K562 (cell line): ENCODE results near the gene SYK. TPM values are rescaled to one million over a fixed set of nuclear protein-coding genes. Genes with fewer than 3 reads are reported as not detected.

Experiments
- ATAC-seq: fragments of 200-7000 bp; cut with Tn5 transposase; 3 replicates; pipeline ENCODE4 v1.9.1; 2020; ENCODE audit warnings: moderate library complexity
- BruUV-seq: library from RNA; stranded (reverse); fragments of 400-500 nt; replicated peaks from 2 replicates; lab custom pipeline; 2021; lab: Mats Ljungman, UMichigan
- CTCF ChIA-PET: fragments of 300-600 bp; formaldehyde crosslinking; extraction: SDS; loops from one replicate; lab custom pipeline; 2021; ENCODE audit warnings: low intra/inter-chr PET ratio; lab: Yijun Ruan, JAX
- POLR2A ChIA-PET: fragments of 300-600, 350-650 bp; sonication (Branson Sonifier 250); formaldehyde crosslinking; extraction: SDS; loops from one replicate; lab custom pipeline; 2021; ENCODE audit warnings: antibody characterized with exemption, inconsistent platforms; lab: Yijun Ruan, JAX
- DNase-seq, 4 experiments: peaks; one replicate each; pipeline versions ENCODE4 v3.0.0 to v3.0.0-alpha.2; 2011 to 2018; ENCODE audit warnings: low spot score in 3 of 4, mixed read lengths in 3 of 4; ENCODE audit errors: extremely low read depth in 1 of 4
- FAIRE-seq: peaks from 2 replicates; lab custom pipeline; 2011; peaks lifted over from hg19 to GRCh38; lab: Jason Lieb, UNC
- H2AFZ ChIP-seq: 2 replicates; pipeline ENCODE4 v1.6.0; 2011; ENCODE audit warnings: low read depth, low read length, control low read depth, inconsistent platforms
- H3K27ac ChIP-seq: fragments of 200-600 bp; 3 replicates; pipeline ENCODE4 v1.8.0; 2011; ENCODE audit warnings: low read depth, mild to moderate bottlenecking, control low read depth, inconsistent platforms, low read length, moderate library complexity, mixed read lengths; ENCODE audit errors: extremely low read depth
- H3K27me3 ChIP-seq, 2 experiments: fragments of 300-600 bp in 1 of 2; 2 replicates in 1 of 2; 3 replicates in 1 of 2; pipeline versions ENCODE4 v1.6.0 to v1.8.0; 2011; ENCODE audit warnings: inconsistent platforms in 2 of 2, low read length in 2 of 2, mild to moderate bottlenecking in 1 of 2, mixed read lengths in 1 of 2, moderate library complexity in 1 of 2; ENCODE audit not compliant: control insufficient read depth in 2 of 2, insufficient read depth in 2 of 2
- H3K36me3 ChIP-seq: fragments of 300-600 bp; 3 replicates; pipeline ENCODE4 v1.8.0; 2011; ENCODE audit warnings: mild to moderate bottlenecking, low read length, inconsistent platforms; ENCODE audit not compliant: control insufficient read depth, insufficient read depth
- H3K4me1 ChIP-seq, 2 experiments: fragments of 200-600 bp in 1 of 2; replicated peaks in 1 of 2; 2 replicates in 1 of 2; 3 replicates in 1 of 2; pipeline versions ENCODE4 v1.5.1 to v1.8.0; 2011; ENCODE audit warnings: inconsistent platforms in 2 of 2, low read length in 2 of 2, mild to moderate bottlenecking in 1 of 2, mixed read lengths in 1 of 2, moderate library complexity in 1 of 2; ENCODE audit not compliant: control insufficient read depth in 2 of 2, insufficient read depth in 2 of 2
- H3K4me2 ChIP-seq: 2 replicates; pipeline ENCODE4 v1.6.1; 2011; ENCODE audit warnings: low read length, control low read depth, inconsistent platforms, mixed read lengths; ENCODE audit not compliant: insufficient read depth
- H3K4me3 ChIP-seq: fragments of 200-600 bp; sonication (generic), shearing (Covaris generic); 2 replicates; pipeline ENCODE4 v1.5.1; 2016; ENCODE audit warnings: control low read depth, inconsistent platforms
- H3K79me2 ChIP-seq: fragments of 200-600 bp; 3 replicates; pipeline ENCODE4 v1.8.0; 2011; ENCODE audit warnings: low read length, inconsistent platforms; ENCODE audit not compliant: control insufficient read depth, insufficient read depth
- H3K9ac ChIP-seq, 2 experiments: 2 replicates each; pipeline versions ENCODE4 v1.6.0 to v1.6.1; 2011; ENCODE audit warnings: low read depth in 2 of 2, low read length in 2 of 2, control low read depth in 1 of 2, inconsistent platforms in 1 of 2, mild to moderate bottlenecking in 1 of 2, mixed read lengths in 1 of 2; ENCODE audit not compliant: insufficient read depth in 1 of 2
- H3K9me1 ChIP-seq: one replicate; pipeline ENCODE4 v1.6.0; 2011; ENCODE audit warnings: inconsistent platforms, mild to moderate bottlenecking, low read length, moderate library complexity; ENCODE audit not compliant: control insufficient read depth, insufficient read depth
- H3K9me3 ChIP-seq: replicated peaks from 2 replicates; pipeline ENCODE4 v1.5.1; 2011; ENCODE audit warnings: low read depth, low read length, inconsistent platforms; ENCODE audit not compliant: control insufficient read depth, insufficient read depth
- H4K20me1 ChIP-seq: replicated peaks from 2 replicates; pipeline ENCODE4 v1.6.1; 2011; ENCODE audit warnings: low read length, inconsistent platforms, mixed read lengths; ENCODE audit not compliant: control insufficient read depth, insufficient read depth
- BRD4 ChIP-seq: fragments of 200-600 bp; sonication (generic); IDR thresholded peaks from 2 replicates; pipeline ENCODE4 v1.6.1; 2017; ENCODE audit warnings: inconsistent platforms
- ETV6 ChIP-seq, 3 experiments: fragments of 150-350 bp in 1 of 3; sonication (generic) in 1 of 3; formaldehyde crosslinking in 1 of 3; IDR thresholded peaks; 2 replicates each; pipeline versions ENCODE4 v1.6.1 to v1.8.0; 2014 to 2022; ENCODE audit warnings: borderline replicate concordance in 2 of 3, low read depth in 2 of 3, antibody characterized with exemption in 1 of 3, low read length in 1 of 3, mild to moderate bottlenecking in 1 of 3, missing genetic modification reagents in 1 of 3
- MAFK ChIP-seq: IDR thresholded peaks from 2 replicates; pipeline ENCODE4 v1.6.1; 2011; ENCODE audit warnings: low read length, improper control_type of control experiment
- POLR2B ChIP-seq: fragments of 450-650 bp; IDR thresholded peaks from 2 replicates; pipeline ENCODE4 v1.6.1; 2018; ENCODE audit warnings: low read depth; ENCODE audit not compliant: partially characterized antibody
- SAFB ChIP-seq: fragments of 200-400 bp; formaldehyde crosslinking; IDR thresholded peaks from 2 replicates; pipeline ENCODE4 v1.6.1; 2017; ENCODE audit warnings: low read depth, low read length, borderline replicate concordance
- TCF3 ChIP-seq: sonication (generic); formaldehyde crosslinking; IDR thresholded peaks from 2 replicates; pipeline ENCODE4 v1.4.0; 2020; ENCODE audit warnings: mild to moderate bottlenecking, missing genetic modification reagents
- ZC3H4 ChIP-seq: sonication (generic); formaldehyde crosslinking; IDR thresholded peaks from 2 replicates; pipeline ENCODE4 v1.9.0; 2021; ENCODE audit warnings: missing genetic modification reagents, borderline replicate concordance
- WGBS: fragments of 100-300 bp; shearing (Covaris generic); methylation state at CpG from one replicate; pipeline ENCODE4 v1.1.6; 2016; ENCODE audit warnings: low coverage, mixed read lengths; ENCODE audit not compliant: insufficient coverage; ENCODE audit errors: missing lambda C conversion rate; 5-methylcytosine and 5-hydroxymethylcytosine counted together
- in situ Hi-C: fragments of 300-500 bp; cut with MboI; formaldehyde crosslinking; loops from 4 replicates; pipeline ENCODE4 v1.15.0; 2018; ENCODE audit warnings: inconsistent platforms, mixed read lengths
- intact Hi-C: fragments of 100-400 bp; cut with micrococcal nuclease; formaldehyde crosslinking; loops from 2 replicates; pipeline ENCODE4 v1.14.2; 2022
- polyA plus RNA-seq, 8 experiments: library from polyadenylated mRNA; depleted of rRNA in 4 of 8; stranded (reverse) in 5 of 8; unstranded in 3 of 8; fragments of >200 nt; fragmentation: Nextera tagmentation in 2 of 8; fragmentation: Illumina TruSeq in 1 of 8; extraction: Ambion mirVana in 2 of 8; extraction: Trizol in 1 of 8; gene quantifications; 2 replicates each; pipeline versions ENCODE4 v1.2.1 to v1.2.3, GENCODE V29; 2011 to 2014; ENCODE audit warnings: inconsistent platforms in 1 of 8, missing spikeins in 1 of 8
- total RNA-seq, 7 experiments: library from RNA; depleted of rRNA in 6 of 7; stranded (reverse); fragments of >200 nt in 6 of 7; fragmentation: Illumina TruSeq in 2 of 7; extraction: Trizol in 2 of 7; gene quantifications; 2 replicates each; pipeline versions ENCODE4 v1.2.1 to v1.2.3, GENCODE V29; 2011 to 2021; ENCODE audit warnings: low replicate concordance in 1 of 7

The SYK gene
- total and polyA plus RNA-seq, 9 of the 15 experiments (the other 6 are each of a cell fraction or from before 2014, with no cell fraction given), result 3.9 to 32.7 (median 16.7) TPM

DNA sequence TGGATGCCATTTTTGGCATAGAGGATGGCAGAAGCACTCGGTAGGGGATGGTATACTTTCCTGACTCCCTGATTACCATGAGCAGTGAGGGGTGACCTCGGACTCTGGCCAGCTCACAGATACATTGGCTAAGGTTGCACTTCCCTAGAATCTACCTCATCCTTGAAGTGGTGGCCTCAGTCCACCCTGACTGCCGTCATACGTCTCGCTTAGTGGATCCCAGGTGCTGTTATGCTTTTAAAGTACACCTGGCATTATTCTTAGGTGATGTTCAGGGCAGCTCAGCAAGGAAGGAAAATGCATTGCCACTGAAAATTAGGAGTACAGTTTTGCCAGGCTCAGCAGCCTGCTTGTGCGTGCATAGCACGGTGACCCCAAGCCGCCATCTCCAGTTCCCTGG lies 87.3 kb downstream of the SYK start:
- Histone ChIP-seq H3K9ac (no peak overlapping the region), H3K27ac (no peak overlapping the region), H3K79me2 (no peaks in the 10 kb centered on the region), H3K4me1 (no peaks in the 10 kb centered on the region), H3K4me2 (no peak overlapping the region), H3K9me3 (no peaks in the 10 kb centered on the region), H3K36me3 (peaks cover 15% of the 10 kb centered on the region; the same call in 2 of the 3 replicates), H3K27me3 (no peaks in the 10 kb centered on the region), H3K9me1 (no peaks in the 10 kb centered on the region), H3K4me3 (no peak overlapping the region), H2AFZ (no peak overlapping the region)
- intact Hi-C loops, result no loop called here
- no TSS peak for BruUV-seq
- FAIRE-seq (no peak), ATAC-seq (no peak)
- CTCF ChIA-PET, result no interaction called here
- WGBS, result 79% methylated on average over 8 of the region's 8 CpGs
- no peak for TF ChIP-seq TCF3 (CRISPR knock-in tag)
- no peak for TF ChIP-seq POLR2B
- TF ChIP-seq BRD4, result no peak
- no peak for TF ChIP-seq MAFK
- TF ChIP-seq ZC3H4 (CRISPR knock-in tag), result no peak
- no peak for TF ChIP-seq SAFB
- no peak for TF ChIP-seq ETV6 (IDR thresholded peaks at IDR 0.05; ENCODE audit: borderline replicate concordance in 1 of 2, low read depth in 2 of 2, low read length in 1 of 2)
- TF ChIP-seq ETV6 (CRISPR knock-in tag; IDR thresholded peaks at IDR 0.05; ENCODE audit: borderline replicate concordance), result no peak
- TF ChIP-seq, all 486 proteins: peak for 0
- in situ Hi-C loops, result loop anchor here (25.0 kb wide), 1 partner anchor 1302 kb away; no protein-coding TSS in a partner anchor
- no peak for DNase-seq
- H4K20me1 ChIP-seq, result no peaks in the 10 kb centered on the region
- POLR2A ChIA-PET, result no interaction called here
